GDM1 (cell line): Measurements from ENCODE around the gene PPA1.
A peak's percentile ranks its signal among the peaks of the same experiment; 100 is the strongest.
"Not testable (repeated sequence)": the region's sequence is repeated elsewhere in the genome, so short reads cannot be mapped to it uniquely, and the experiment has no call there.

Experiments
- DNase-seq: peaks from one replicate; lab custom pipeline; 2025; lab: John Stamatoyannopoulos, UW

PPA1 gene

DNA sequence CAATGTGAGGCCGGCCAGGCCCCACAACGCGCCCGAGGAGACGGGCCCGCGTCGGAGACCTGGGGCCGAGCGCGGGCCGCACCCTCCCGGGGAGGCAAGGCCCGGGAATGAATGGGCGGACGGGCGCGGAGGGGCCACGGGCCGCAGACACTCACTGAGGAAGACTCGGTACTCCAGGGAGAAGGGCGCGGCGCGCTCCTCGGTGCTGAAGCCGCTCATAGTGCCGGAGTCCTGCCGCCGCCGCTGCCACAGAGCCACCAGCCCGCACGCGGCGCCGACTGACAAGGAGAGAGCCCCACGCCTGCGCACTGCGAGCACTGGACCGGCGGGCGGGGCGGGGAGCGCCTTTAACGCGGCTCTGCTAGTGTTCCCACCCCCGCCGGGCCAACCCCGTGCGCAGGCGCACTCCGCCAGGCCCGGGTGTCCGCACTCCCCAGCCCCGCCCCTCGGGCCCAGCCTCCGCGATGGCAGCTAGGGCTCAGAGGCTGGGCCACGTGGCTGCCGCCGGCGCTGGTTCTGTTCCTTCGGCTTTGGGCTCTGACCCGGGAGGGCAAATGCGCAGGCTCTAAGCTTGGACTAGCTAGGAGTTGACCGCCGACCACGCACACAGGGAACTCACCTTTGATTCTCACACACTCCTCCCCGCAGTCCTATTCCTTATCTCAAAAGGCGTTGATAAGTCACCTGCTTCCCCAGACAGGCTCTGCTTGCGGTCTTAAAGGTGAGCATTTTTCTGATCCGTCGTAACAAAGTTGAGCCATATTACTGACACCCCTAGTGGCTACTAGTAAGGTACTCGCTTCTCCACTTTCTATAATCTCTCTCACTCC is at the start of gene PPA1:
TSS of gene PPA1 (minus strand) at position 321 of the 830 bp plus-strand sequence. CDS start at position 219, 102 bp downstream.
- peak; percentile 95 for DNase-seq

- DNase-seq, result no peak
Measured at GRCh38 chr10:70281609-70282008, 48.4 kb upstream of the PPA1 start.

DNA sequence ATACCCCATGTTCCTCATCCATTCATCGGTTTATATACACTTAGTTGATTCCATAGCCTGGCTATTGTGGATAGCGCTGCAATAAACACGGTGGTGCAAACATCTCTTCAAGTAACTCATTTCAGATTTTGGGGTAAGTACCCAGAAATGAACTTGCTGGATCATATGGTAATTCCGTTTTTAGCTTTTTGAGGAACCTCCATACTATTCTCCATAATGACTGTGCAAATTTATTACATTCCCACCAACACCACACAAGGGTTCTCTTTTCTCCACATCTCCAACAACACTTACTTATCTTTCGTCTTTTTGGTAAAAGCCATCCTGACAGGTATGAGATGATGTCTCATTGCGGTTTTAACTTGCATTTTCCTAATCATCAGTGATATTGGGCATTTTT is 46.9 kb upstream of the PPA1 start:
- DNase-seq, result no peak

- DNase-seq, result no peak
Measured at GRCh38 chr10:70277396-70278030, 44.3 kb upstream of the PPA1 start.

DNA sequence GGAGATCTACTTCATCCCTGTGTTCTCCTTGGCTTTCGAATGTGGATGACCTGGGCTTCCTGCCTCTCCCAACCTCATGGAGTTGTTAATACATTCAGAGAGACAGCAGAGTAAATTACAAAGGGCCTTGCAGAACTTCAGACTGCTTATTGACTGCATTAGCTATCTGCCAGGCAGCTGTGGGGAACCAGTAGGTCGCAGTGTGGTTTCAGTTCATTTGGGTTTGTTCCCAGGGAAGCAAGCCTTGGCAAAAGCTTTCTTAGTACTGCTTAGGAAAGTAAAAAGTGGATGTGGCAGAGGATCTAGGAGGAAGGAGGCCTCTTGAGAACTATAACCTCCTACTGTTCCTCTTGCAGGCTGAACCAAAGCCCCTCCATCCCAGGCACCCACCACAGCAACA is 41.4 kb upstream of the PPA1 start:
- DNase-seq, result no peak

GRCh38 chr10:70272925-70273316 is 39.7 kb upstream of the PPA1 start:
- DNase-seq, result no peak

GRCh38 chr10:70271996-70272924 is 39.0 kb upstream of the PPA1 start:
- DNase-seq, result no peak

DNA sequence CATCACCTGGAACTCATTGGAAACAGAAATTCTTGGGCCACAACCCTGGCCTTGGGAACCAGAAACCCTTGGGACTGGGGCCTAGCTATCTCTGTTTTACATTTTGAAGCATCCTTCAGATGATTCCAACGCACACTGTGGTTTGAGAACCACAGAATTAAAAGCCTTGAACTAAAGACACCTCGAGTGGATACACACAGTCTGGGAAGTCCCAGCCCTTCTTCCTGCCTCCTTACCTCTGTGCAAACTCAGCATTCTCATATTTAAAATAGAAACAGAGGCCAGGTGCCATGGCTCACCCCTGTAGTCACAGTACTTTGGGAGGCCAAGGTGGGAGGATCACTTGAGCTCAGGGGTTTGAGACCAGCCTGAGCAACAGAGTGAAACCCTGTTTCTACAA is 37.7 kb upstream of the PPA1 start:
- no peak for DNase-seq

GRCh38 chr10:70269741-70270140 is 36.5 kb upstream of the PPA1 start:
- DNase-seq, result no peak

GRCh38 chr10:70268376-70268775 is 35.1 kb upstream of the PPA1 start:
- DNase-seq, result no peak

DNA sequence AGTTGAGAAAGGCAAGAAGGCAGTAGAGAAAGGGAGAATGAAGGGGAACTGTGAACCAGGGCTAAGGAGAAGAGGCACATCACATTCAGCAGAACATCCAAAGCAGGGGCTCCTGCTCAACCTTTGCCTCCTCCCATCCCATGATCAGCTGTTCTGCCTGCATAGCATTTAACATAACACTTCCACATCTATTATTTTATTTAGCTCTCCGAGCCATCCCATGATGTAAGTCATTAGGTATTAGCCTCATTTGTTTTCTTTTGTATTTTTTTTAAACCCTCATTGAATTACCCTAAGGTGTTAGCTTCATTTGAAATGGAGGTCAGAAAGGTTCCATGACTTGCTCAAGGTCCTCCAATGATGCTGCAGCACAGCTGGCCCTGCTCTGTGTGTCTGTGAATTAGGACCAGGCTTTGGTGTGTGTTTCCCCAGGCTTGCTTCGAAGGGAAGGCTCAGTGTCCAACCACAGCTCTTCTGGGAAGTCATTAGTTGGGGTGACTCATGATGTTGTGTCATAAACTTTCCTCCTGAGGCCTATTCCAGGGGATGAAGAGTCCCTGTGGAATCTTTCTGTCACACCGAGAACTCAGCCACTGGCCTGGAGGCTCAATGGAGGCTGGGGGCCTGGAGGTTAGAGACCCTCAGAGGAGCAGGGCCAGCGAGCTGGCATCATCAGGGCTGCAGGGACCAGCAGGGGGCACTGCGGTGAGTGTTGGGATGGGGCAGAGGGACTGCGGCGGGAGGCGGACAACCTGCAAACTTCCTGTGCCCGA is 34.1 kb upstream of the PPA1 start:
- no peak for DNase-seq

- DNase-seq, result no peak
Measured at GRCh38 chr10:70266701-70267100, 33.5 kb upstream of the PPA1 start.

DNA sequence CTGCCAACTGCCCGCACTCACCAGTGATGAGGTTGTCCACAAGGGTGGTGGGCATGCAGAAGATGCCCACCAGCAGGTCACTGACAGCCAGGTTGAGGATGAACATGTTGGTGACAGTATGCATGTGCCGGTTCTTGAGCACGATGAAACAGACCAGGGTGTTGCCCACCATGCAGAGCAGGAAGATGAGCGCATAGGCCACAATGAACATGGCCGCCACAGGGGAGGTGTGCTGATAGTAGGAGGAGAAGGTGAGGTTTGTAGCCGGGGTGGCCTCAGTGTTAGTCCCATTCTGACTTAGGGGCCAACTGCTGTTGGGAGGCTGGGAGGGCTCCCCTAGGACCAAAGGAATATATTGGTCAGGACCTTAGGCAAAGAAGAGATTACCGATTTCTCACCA is 32.8 kb upstream of the PPA1 start:
- DNase-seq, result no peak

GRCh38 chr10:70265032-70265689 is 31.9 kb upstream of the PPA1 start:
- DNase-seq, result no peak

DNA sequence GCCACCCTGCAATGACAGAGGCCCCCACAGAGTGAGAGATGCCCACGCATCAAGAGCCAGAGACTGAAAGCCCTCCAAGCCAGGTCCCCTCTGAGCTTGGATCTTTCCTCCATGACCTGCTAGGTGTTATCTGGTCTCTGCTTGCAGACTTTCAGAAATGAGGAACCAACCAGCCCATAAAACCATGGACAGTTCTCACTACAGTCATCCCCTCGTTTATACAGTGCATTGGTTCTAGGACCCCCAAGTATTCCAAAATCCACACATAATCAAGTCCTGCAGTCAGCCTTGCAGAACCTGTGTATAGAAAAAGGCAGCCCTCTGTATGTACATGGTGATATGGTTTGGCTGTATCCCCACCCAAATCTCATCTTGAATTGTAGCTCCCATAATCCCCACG is 27.5 kb upstream of the PPA1 start:
- no peak for DNase-seq

DNA sequence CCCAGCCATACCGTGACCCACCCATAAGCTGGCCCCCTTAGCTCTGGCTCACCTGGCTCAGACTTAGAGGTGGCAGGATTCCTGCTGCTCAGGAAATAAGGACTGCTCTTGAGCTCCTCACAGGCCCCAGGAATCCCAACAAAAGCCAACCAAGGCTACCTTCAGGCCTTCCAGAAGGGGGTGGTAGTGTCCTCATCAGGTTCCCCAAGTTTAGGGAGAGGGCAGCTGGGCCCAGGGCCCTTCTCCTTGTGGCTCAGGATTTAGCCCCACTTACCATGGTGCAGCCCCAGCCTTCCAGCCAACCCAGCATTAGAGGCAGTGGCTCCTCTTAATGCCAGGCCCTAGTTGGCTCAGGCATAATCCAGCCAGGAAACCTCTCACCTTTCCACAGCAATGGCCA is 27.0 kb upstream of the PPA1 start:
- DNase-seq, result no peak

DNA sequence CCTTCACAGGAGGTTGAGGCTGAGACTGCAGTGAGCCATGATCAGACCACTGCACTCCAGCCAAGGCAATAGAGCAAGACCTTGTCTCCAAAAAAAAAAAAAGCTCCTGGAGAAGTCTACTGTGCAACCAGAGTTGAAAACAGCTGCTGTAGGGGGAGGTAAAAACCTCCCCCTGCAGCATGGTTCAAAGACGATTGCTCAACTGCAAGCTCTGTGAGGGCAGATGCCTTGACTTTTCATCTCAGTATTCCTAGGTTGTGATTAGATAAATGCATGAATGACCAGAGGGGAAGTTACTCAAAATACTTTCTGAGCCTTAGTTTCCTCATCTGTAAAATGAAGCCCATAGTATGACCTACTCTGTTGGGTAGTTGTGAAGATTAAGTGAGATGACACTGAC is 25.0 kb upstream of the PPA1 start:
- DNase-seq, result no peak

DNA sequence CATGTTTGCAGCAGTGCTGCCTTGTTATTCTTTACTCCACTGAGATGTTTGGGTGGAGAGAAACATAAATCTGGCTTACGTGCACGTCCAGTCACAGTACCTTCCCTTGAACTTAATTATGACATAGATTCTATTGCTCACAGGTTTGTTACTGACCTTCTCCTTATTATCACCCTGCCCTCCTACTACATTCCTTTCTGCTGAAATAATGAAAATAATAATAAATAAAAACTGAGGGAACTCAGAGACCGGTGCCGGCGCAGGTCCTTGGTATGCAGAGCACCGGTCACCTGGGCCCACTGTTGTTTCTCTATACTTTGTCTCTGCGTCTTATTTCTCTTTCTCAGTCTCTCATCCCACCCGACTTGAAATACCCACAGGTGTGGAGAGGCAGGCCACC is 24.6 kb upstream of the PPA1 start:
- not testable (repeated sequence) for DNase-seq

DNA sequence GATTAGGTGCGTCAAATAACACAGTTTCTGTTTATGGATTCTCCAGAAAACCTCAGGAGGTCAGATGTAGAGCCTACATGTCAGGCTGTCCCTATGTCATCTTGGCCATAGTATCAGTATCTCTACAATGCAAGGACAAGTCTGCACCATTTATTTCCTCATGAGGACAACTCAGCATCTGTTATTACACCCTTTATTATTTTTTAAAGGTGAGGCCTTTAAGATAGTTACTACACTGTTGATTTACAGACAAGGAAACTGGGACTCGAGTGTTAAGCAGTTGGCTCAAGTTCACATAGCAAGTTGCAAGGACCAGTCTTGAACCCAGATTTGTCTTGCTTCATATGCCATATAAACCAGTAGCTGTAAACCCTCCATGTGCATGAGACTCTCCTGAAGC is 23.2 kb upstream of the PPA1 start:
- no peak for DNase-seq

DNA sequence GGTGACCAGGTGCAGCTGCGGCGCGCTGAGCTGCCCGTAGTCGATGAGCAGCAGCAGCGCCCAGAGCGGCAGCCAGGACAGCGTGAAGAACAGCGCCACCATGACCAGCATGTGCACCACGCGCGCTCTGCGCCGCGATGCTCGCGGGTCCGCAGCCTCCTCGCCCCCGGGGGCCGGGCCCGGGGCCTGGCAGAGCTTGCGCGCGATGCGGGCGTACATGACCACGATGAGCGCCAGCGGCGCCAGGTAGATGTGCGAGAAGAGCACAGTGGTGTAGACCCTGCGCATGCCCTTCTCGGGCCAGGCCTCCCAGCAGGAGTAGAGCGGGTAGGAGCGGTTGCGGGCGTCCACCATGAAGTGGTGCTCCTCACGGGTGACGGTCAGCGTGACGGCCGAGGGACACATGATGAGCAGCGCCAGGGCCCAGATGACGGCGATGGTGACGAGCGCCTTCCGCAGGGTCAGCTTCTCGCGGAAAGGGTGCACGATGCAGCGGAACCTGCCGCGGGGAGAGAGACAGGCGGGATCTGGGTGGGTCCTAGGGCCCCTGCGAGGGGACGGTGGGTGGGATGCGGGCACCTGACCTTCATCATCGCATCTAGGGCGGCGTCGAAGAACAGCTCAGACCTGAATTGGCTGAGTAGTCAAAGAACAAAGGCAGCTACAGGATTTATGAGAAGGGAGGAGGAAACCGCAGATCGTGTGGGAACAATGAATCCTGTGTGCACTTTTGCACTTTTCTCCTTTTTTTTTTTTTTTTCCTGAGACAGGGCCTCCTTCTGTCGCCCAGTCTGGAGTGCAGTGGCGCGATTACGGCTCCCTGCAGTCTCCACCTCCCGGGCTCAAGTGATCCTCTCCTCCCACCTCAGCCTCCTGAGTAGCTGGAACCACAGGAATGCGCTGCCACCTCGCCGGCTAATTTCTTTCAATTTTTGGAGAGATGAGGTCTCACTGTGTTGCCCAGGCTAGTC is 22.4 kb upstream of the PPA1 start:
- no peak for DNase-seq
